Fibroblast of mammary gland (primary cell): ENCODE measurements around the gene CUBN.

Source experiments
- DNase-seq: peaks from one replicate; pipeline ENCODE4 v3.0.0-alpha.2; 2010; ENCODE audit warnings: low read depth
- H3K4me3 ChIP-seq: 2 replicates; pipeline ENCODE4 v1.5.1; 2011; ENCODE audit warnings: low read depth, mild to moderate bottlenecking, low read length, moderate library complexity; ENCODE audit not compliant: control insufficient read depth
- CTCF ChIP-seq: conservative IDR thresholded peaks from 2 replicates; pipeline ENCODE4 v1.5.1; 2011; ENCODE audit warnings: low read depth, low read length, inconsistent platforms; ENCODE audit not compliant: control insufficient read depth, insufficient read depth

Gene CUBN

GRCh38 chr10:16884497-16884896 lies 245.1 kb downstream of the CUBN start:
- no peak for DNase-seq
- no peak overlapping the region for H3K4me3 ChIP-seq
- TF ChIP-seq CTCF = no peak

GRCh38 chr10:16883084-16883483 lies 246.5 kb downstream of the CUBN start:
- H3K4me3 ChIP-seq = no peak overlapping the region
- DNase-seq = no peak
- TF ChIP-seq CTCF = no peak

- no peak overlapping the region for H3K4me3 ChIP-seq
- DNase-seq = no peak
- no peak for TF ChIP-seq CTCF
Measured at GRCh38 chr10:16870331-16870730, 259.3 kb downstream of the CUBN start.

GRCh38 chr10:16867990-16868389 lies 261.6 kb downstream of the CUBN start:
- DNase-seq = no peak
- H3K4me3 ChIP-seq = no peak overlapping the region
- TF ChIP-seq CTCF = no peak

- TF ChIP-seq CTCF = no peak
- H3K4me3 ChIP-seq = no peak overlapping the region
- peak; percentile 65 for DNase-seq
Measured at GRCh38 chr10:16867556-16867955, 262.1 kb downstream of the CUBN start.

GRCh38 chr10:16866541-16867275 lies 262.9 kb downstream of the CUBN start:
- no peak for DNase-seq
- H3K4me3 ChIP-seq = no peak overlapping the region
- no peak for TF ChIP-seq CTCF
